HEK293 (cell line): Measurements from ENCODE around the gene CINP.

Experiments
- CTCF ChIA-PET: fragments of 350-600 bp; formaldehyde crosslinking; extraction: SDS; loops from one replicate; lab custom pipeline; 2021; ENCODE audit warnings: antibody characterized with exemption; lab: Yijun Ruan, JAX
- POLR2A ChIA-PET: fragments of 300-600 bp; formaldehyde crosslinking; extraction: SDS; loops from one replicate; lab custom pipeline; 2020; ENCODE audit warnings: antibody characterized with exemption, inconsistent platforms; lab: Yijun Ruan, JAX
- H3K27ac ChIP-seq: fragments of 200-500 bp; sonication (Bioruptor generic); 2 replicates; pipeline ENCODE4 v1.5.1; 2014; ENCODE audit warnings: low read depth, low read length, control low read depth, inconsistent platforms; ENCODE audit errors: extremely low read depth
- H3K36me3 ChIP-seq, 2 experiments: fragments of 200-500 bp in 1 of 2; sonication (Bioruptor generic) in 1 of 2; 1 replicate in 1 of 2; 2 replicates in 1 of 2; pipeline ENCODE4 v1.5.1; 2014 to 2017; ENCODE audit warnings: inconsistent platforms in 2 of 2, low read length in 2 of 2; ENCODE audit not compliant: control insufficient read depth in 2 of 2, insufficient read depth in 1 of 2
- H3K4me1 ChIP-seq: fragments of 200-500 bp; sonication (Bioruptor generic); 2 replicates; pipeline ENCODE4 v1.5.1; 2014; ENCODE audit warnings: mild to moderate bottlenecking, low read length, inconsistent platforms; ENCODE audit not compliant: control insufficient read depth, insufficient read depth
- H3K4me3 ChIP-seq: 2 replicates; pipeline ENCODE4 v1.5.1; 2011; ENCODE audit warnings: low read depth, mild to moderate bottlenecking, control low read depth, low read length, moderate library complexity
- H3K9me3 ChIP-seq: fragments of 200-500 bp; sonication (Bioruptor generic); 2 replicates; pipeline ENCODE4 v1.5.1; 2014; ENCODE audit warnings: low read depth, low read length, inconsistent platforms; ENCODE audit not compliant: control insufficient read depth, insufficient read depth
- GFI1B ChIP-seq: fragments of 450-650 bp; formaldehyde crosslinking; IDR thresholded peaks from 2 replicates; pipeline ENCODE4 v1.5.1; 2016; ENCODE audit warnings: missing biosample characterization, missing genetic modification characterization
- GLI2 ChIP-seq: fragments of 450-650 bp; formaldehyde crosslinking; IDR thresholded peaks from 2 replicates; pipeline ENCODE4; 2017; ENCODE audit warnings: missing biosample characterization, missing genetic modification characterization, low read depth, borderline replicate concordance
- KLF8 ChIP-seq: fragments of 450-650 bp; formaldehyde crosslinking; IDR thresholded peaks from 2 replicates; pipeline ENCODE4 v1.5.1; 2016; ENCODE audit warnings: missing biosample characterization, missing genetic modification characterization
- PATZ1 ChIP-seq: fragments of 450-650 bp; formaldehyde crosslinking; IDR thresholded peaks from 2 replicates; pipeline ENCODE4 v1.5.1; 2016; ENCODE audit warnings: missing biosample characterization, missing genetic modification characterization
- SP2 ChIP-seq: fragments of 450-650 bp; formaldehyde crosslinking; IDR thresholded peaks from 2 replicates; pipeline ENCODE4 v1.5.1; 2016; ENCODE audit warnings: missing biosample characterization, missing genetic modification characterization
- SP7 ChIP-seq: fragments of 450-650 bp; formaldehyde crosslinking; IDR thresholded peaks from 2 replicates; pipeline ENCODE4 v1.5.1; 2016; ENCODE audit warnings: missing biosample characterization, missing genetic modification characterization
- WT1 ChIP-seq: fragments of 450-650 bp; formaldehyde crosslinking; IDR thresholded peaks from 2 replicates; pipeline ENCODE4 v1.5.1; 2016; ENCODE audit warnings: missing biosample characterization, missing genetic modification characterization
- ZBTB8A ChIP-seq: fragments of 450-650 bp; formaldehyde crosslinking; IDR thresholded peaks from 2 replicates; pipeline ENCODE4 v1.5.1; 2016; ENCODE audit warnings: missing biosample characterization, missing genetic modification characterization
- ZNF114 ChIP-seq: fragments of 450-650 bp; formaldehyde crosslinking; IDR thresholded peaks from 2 replicates; pipeline ENCODE4 v1.5.0; 2017; ENCODE audit warnings: missing biosample characterization, missing genetic modification characterization
- ZNF132 ChIP-seq: fragments of 450-650 bp; formaldehyde crosslinking; IDR thresholded peaks from 2 replicates; pipeline ENCODE4 v1.5.1; 2017; ENCODE audit warnings: missing biosample characterization, missing genetic modification characterization, borderline replicate concordance
- ZNF138 ChIP-seq: fragments of 450-650 bp; formaldehyde crosslinking; IDR thresholded peaks from 2 replicates; pipeline ENCODE4 v1.5.1; 2016; ENCODE audit warnings: missing biosample characterization, missing genetic modification characterization, borderline replicate concordance
- ZNF184 ChIP-seq: fragments of 450-650 bp; IDR thresholded peaks from 2 replicates; pipeline ENCODE4 v1.5.1; 2018; ENCODE audit warnings: missing biosample characterization, mild to moderate bottlenecking, missing genetic modification characterization
- ZNF510 ChIP-seq: fragments of 450-650 bp; formaldehyde crosslinking; IDR thresholded peaks from 2 replicates; pipeline ENCODE4 v1.5.1; 2018; ENCODE audit warnings: mild to moderate bottlenecking, missing genetic modification characterization, missing biosample characterization; ENCODE audit not compliant: insufficient replicate concordance
- ZNF529 ChIP-seq: fragments of 450-650 bp; formaldehyde crosslinking; IDR thresholded peaks from 2 replicates; pipeline ENCODE4 v1.5.1; 2017; ENCODE audit warnings: missing genetic modification characterization, missing biosample characterization; ENCODE audit not compliant: insufficient replicate concordance
- ZNF704 ChIP-seq: fragments of 450-650 bp; formaldehyde crosslinking; IDR thresholded peaks from 2 replicates; pipeline ENCODE4 v1.5.1; 2016; ENCODE audit warnings: missing biosample characterization, missing genetic modification characterization
- TF ChIP-seq, protein P1 (sequence below): fragments of 450-650 bp; formaldehyde crosslinking; IDR thresholded peaks from 2 replicates; pipeline ENCODE4 v1.5.1; 2016; ENCODE audit warnings: missing biosample characterization, missing genetic modification characterization, borderline replicate concordance
- TF ChIP-seq, protein P2 (sequence below): fragments of 450-650 bp; formaldehyde crosslinking; IDR thresholded peaks from 2 replicates; pipeline ENCODE4 v1.5.1; 2017; ENCODE audit warnings: missing biosample characterization, missing genetic modification characterization
- TF ChIP-seq, protein P3 (sequence below): fragments of 450-650 bp; formaldehyde crosslinking; IDR thresholded peaks from 2 replicates; pipeline ENCODE4 v1.5.1; 2016; ENCODE audit warnings: missing biosample characterization, missing genetic modification characterization
- TF ChIP-seq, protein P4 (sequence below): fragments of 450-650 bp; IDR thresholded peaks from 2 replicates; pipeline ENCODE4 v1.5.1; 2018; ENCODE audit warnings: missing biosample characterization, missing genetic modification characterization
- TF ChIP-seq, protein P5 (sequence below): fragments of 450-650 bp; formaldehyde crosslinking; IDR thresholded peaks from 2 replicates; pipeline ENCODE4; 2016; ENCODE audit warnings: missing biosample characterization, missing genetic modification characterization

CINP gene

DNA sequence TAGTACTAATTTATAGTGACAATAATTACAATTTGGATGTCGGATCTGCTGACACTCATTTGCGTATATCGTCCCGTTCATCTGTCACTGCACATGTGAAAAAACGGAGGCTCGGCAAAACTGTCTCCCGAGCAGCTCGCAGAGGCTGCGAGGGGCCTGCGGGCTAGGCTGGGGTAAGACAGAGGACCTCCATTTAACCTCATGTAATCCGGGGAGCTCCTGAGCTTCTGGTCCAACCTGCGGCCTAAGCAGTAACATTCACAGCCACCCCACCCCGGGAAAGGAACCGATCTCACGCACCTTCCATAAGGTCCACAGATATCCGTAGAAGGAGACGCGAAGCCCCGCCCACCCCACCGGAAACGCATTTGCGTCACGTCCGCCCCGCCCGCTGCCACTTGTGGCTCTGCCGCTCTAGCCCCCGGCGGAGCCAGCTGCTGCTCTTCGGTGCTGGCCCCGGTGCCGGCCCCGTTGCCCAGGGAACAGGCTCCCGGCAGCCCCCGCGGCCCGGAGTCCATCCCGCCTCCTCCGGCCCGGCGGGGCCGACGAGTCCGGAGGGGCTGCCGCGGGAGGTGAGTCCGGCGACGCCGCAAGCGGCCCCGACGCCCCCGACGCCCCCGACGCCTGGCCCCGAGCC, at the start of gene CINP, which contains the start of gene TECPR2:
CINP (minus strand) TSS at position 346 of the 637 bp plus-strand sequence; CDS start at position 307, 39 bp downstream.
TECPR2 (plus strand) TSS at position 397 of the 637 bp plus-strand sequence. CDS start 13,781 bp downstream, outside the sequence.
- H3K9me3 ChIP-seq: no peaks in the 10 kb centered on the region
- H3K4me1 ChIP-seq: 0 out of 2 replicates have a peak, but pooled peaks cover 3% of the 10 kb centered on the region
- peak within 1 kb of the TSS; percentile 64 for H3K4me3 ChIP-seq
- peak within 1 kb of the TSS; percentile 67 for H3K27ac ChIP-seq
- H3K36me3 ChIP-seq: peaks cover 12 to 21% of the 10 kb centered on the region in 2 experiments
- ChIA-PET CTCF (no interaction called here), POLR2A (interaction anchor here (0.6 to 1.5 kb wide), 10 partner anchors 11 to 592 kb away, joined by 3 to 7 read pairs (median 4); no protein-coding TSS in a partner anchor)
- TF ChIP-seq, protein P1, sequence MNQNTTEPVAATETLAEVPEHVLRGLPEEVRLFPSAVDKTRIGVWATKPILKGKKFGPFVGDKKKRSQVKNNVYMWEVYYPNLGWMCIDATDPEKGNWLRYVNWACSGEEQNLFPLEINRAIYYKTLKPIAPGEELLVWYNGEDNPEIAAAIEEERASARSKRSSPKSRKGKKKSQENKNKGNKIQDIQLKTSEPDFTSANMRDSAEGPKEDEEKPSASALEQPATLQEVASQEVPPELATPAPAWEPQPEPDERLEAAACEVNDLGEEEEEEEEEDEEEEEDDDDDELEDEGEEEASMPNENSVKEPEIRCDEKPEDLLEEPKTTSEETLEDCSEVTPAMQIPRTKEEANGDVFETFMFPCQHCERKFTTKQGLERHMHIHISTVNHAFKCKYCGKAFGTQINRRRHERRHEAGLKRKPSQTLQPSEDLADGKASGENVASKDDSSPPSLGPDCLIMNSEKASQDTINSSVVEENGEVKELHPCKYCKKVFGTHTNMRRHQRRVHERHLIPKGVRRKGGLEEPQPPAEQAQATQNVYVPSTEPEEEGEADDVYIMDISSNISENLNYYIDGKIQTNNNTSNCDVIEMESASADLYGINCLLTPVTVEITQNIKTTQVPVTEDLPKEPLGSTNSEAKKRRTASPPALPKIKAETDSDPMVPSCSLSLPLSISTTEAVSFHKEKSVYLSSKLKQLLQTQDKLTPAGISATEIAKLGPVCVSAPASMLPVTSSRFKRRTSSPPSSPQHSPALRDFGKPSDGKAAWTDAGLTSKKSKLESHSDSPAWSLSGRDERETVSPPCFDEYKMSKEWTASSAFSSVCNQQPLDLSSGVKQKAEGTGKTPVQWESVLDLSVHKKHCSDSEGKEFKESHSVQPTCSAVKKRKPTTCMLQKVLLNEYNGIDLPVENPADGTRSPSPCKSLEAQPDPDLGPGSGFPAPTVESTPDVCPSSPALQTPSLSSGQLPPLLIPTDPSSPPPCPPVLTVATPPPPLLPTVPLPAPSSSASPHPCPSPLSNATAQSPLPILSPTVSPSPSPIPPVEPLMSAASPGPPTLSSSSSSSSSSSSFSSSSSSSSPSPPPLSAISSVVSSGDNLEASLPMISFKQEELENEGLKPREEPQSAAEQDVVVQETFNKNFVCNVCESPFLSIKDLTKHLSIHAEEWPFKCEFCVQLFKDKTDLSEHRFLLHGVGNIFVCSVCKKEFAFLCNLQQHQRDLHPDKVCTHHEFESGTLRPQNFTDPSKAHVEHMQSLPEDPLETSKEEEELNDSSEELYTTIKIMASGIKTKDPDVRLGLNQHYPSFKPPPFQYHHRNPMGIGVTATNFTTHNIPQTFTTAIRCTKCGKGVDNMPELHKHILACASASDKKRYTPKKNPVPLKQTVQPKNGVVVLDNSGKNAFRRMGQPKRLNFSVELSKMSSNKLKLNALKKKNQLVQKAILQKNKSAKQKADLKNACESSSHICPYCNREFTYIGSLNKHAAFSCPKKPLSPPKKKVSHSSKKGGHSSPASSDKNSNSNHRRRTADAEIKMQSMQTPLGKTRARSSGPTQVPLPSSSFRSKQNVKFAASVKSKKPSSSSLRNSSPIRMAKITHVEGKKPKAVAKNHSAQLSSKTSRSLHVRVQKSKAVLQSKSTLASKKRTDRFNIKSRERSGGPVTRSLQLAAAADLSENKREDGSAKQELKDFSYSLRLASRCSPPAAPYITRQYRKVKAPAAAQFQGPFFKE (tag by site-specific recombination): no peak
- TF ChIP-seq GFI1B (no peak), ZNF510 (no peak), ZNF132 (tag by site-specific recombination) (no peak), ZNF704 (no peak), ZNF529 (tag by site-specific recombination) (no peak), ZNF184 (tag by site-specific recombination) (no peak), WT1 (tag by site-specific recombination) (no peak), PATZ1 (tag by site-specific recombination) (peak; percentile 52), GLI2 (tag by site-specific recombination) (no peak), KLF8 (0 out of 2 replicates have a peak, but pooled peaks have one; percentile 27), SP7 (tag by site-specific recombination) (peak; percentile 34; the same call in 1 of the 2 replicates), ZNF138 (tag by site-specific recombination) (no peak), ZBTB8A (no peak), ZNF114 (tag by site-specific recombination) (no peak), SP2 (tag by site-specific recombination) (peak; percentile 82)
- TF ChIP-seq, protein P2, sequence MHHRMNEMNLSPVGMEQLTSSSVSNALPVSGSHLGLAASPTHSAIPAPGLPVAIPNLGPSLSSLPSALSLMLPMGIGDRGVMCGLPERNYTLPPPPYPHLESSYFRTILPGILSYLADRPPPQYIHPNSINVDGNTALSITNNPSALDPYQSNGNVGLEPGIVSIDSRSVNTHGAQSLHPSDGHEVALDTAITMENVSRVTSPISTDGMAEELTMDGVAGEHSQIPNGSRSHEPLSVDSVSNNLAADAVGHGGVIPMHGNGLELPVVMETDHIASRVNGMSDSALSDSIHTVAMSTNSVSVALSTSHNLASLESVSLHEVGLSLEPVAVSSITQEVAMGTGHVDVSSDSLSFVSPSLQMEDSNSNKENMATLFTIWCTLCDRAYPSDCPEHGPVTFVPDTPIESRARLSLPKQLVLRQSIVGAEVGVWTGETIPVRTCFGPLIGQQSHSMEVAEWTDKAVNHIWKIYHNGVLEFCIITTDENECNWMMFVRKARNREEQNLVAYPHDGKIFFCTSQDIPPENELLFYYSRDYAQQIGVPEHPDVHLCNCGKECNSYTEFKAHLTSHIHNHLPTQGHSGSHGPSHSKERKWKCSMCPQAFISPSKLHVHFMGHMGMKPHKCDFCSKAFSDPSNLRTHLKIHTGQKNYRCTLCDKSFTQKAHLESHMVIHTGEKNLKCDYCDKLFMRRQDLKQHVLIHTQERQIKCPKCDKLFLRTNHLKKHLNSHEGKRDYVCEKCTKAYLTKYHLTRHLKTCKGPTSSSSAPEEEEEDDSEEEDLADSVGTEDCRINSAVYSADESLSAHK (tag by site-specific recombination): no peak
- TF ChIP-seq, protein P3, sequence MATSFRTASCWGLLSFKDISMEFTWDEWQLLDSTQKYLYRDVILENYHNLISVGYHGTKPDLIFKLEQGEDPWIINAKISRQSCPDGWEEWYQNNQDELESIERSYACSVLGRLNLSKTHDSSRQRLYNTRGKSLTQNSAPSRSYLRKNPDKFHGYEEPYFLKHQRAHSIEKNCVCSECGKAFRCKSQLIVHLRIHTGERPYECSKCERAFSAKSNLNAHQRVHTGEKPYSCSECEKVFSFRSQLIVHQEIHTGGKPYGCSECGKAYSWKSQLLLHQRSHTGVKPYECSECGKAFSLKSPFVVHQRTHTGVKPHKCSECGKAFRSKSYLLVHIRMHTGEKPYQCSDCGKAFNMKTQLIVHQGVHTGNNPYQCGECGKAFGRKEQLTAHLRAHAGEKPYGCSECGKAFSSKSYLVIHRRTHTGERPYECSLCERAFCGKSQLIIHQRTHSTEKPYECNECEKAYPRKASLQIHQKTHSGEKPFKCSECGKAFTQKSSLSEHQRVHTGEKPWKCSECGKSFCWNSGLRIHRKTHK (tag by site-specific recombination): no peak
- TF ChIP-seq, protein P4, sequence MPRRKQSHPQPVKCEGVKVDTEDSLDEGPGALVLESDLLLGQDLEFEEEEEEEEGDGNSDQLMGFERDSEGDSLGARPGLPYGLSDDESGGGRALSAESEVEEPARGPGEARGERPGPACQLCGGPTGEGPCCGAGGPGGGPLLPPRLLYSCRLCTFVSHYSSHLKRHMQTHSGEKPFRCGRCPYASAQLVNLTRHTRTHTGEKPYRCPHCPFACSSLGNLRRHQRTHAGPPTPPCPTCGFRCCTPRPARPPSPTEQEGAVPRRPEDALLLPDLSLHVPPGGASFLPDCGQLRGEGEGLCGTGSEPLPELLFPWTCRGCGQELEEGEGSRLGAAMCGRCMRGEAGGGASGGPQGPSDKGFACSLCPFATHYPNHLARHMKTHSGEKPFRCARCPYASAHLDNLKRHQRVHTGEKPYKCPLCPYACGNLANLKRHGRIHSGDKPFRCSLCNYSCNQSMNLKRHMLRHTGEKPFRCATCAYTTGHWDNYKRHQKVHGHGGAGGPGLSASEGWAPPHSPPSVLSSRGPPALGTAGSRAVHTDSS: no peak
- TF ChIP-seq, protein P5, sequence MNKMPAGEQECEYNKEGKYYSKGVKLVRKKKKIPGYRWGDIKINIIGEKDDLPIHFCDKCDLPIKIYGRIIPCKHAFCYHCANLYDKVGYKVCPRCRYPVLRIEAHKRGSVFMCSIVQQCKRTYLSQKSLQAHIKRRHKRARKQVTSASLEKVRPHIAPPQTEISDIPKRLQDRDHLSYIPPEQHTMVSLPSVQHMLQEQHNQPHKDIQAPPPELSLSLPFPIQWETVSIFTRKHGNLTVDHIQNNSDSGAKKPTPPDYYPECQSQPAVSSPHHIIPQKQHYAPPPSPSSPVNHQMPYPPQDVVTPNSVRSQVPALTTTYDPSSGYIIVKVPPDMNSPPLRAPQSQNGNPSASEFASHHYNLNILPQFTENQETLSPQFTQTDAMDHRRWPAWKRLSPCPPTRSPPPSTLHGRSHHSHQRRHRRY: no peak
